Breast epithelium (tissue), 4 donors: Measurements from ENCODE around the gene JMJD1C. TPM values are rescaled to one million over a fixed set of nuclear protein-coding genes. Genes with fewer than 3 reads are reported as not detected.
"Not testable (repeated sequence)": the region's sequence is repeated elsewhere in the genome, so short reads cannot be mapped to it uniquely, and the experiment has no call there.

Experiments
- DNase-seq, 2 donors: peaks; one replicate each; pipeline ENCODE4 v3.0.0-alpha.2; 2019; ENCODE audit warnings: low spot score in 2 of 2
- H3K27ac ChIP-seq, 2 donors: fragments of 200-600 bp; sonication (generic) in 1 of 2; one replicate each; pipeline ENCODE4 v1.5.1; 2016 to 2019; ENCODE audit warnings: mild to moderate bottlenecking in 1 of 2
- H3K27me3 ChIP-seq, 2 donors: fragments of 200-600 bp; sonication (generic) in 1 of 2; one replicate each; pipeline versions ENCODE4 v1.5.1 to v1.6.0; 2017 to 2019; ENCODE audit warnings: control low read depth in 1 of 2, mild to moderate bottlenecking in 1 of 2
- H3K36me3 ChIP-seq: fragments of 200-600 bp; one replicate; pipeline ENCODE4 v1.5.1; 2019
- H3K4me1 ChIP-seq, 2 donors: fragments of 200-600 bp; sonication (generic); one replicate each; pipeline ENCODE4 v1.5.1; 2016 to 2019; ENCODE audit warnings: control low read depth in 1 of 2
- H3K4me3 ChIP-seq, 3 donors: fragments of 200-600 bp; sonication (generic); 1 replicate in 2 of 3; 2 replicates in 1 of 3; pipeline ENCODE4 v1.5.1; 2016 to 2019; ENCODE audit warnings: mild to moderate bottlenecking in 3 of 3, moderate library complexity in 2 of 3
- H3K9me3 ChIP-seq, 2 donors: fragments of 200-600 bp; sonication (generic) in 1 of 2; one replicate each; pipeline ENCODE4 v1.5.1; 2016 to 2019; ENCODE audit warnings: control low read depth in 1 of 2
- CTCF ChIP-seq, 3 donors: fragments of 450-650 bp; IDR thresholded peaks; one replicate each; pipeline ENCODE4 v1.5.1; 2016 to 2017; ENCODE audit warnings: antibody characterized with exemption in 3 of 3, mild to moderate bottlenecking in 3 of 3, moderate library complexity in 3 of 3
- POLR2A ChIP-seq: fragments of 450-650 bp; IDR thresholded peaks from one replicate; pipeline ENCODE4 v1.6.1; 2016; ENCODE audit warnings: antibody characterized with exemption, mild to moderate bottlenecking, moderate library complexity
- POLR2AphosphoS5 ChIP-seq, 3 donors: sonication (generic); formaldehyde crosslinking; IDR thresholded peaks; one replicate each; pipeline ENCODE4 v1.6.1; 2017; ENCODE audit warnings: antibody characterized with exemption in 3 of 3
- intact Hi-C: fragments of 100-400 bp; cut with DNase I; formaldehyde crosslinking; loops from one replicate; pipeline ENCODE4 v1.15.1; 2023; ENCODE audit warnings: low total_unique reads
- total RNA-seq, 3 donors: library from RNA; depleted of rRNA; stranded (reverse); fragments of >200 nt; gene quantifications; one replicate each; pipeline ENCODE4 v1.1.0, GENCODE V29; 2016

The JMJD1C gene
- total RNA-seq, 3 donors from 2014 or later = 134 to 327 (median 162) TPM

- no peak for DNase-seq
- intact Hi-C loops = no loop called here
- TF ChIP-seq POLR2AphosphoS5 (IDR thresholded peaks at IDR 0.05) = no peak
- TF ChIP-seq POLR2A = no peak
- no peak for TF ChIP-seq CTCF (IDR thresholded peaks at IDR 0.05)
- Histone ChIP-seq H3K9me3 (no peaks in the 10 kb centered on the region), H3K27ac (peak overlapping the region; percentile 51 to 68), H3K36me3 (no peaks in the 10 kb centered on the region), H3K27me3 (no peaks in the 10 kb centered on the region), H3K4me1 (peaks cover 0 to 15% of the 10 kb centered on the region in 2 donors), H3K4me3 (no peak overlapping the region)
Observed at GRCh38 chr10:63504145-63504881, 38.5 kb upstream of the JMJD1C start.

GRCh38 chr10:63503395-63503794 lies 37.6 kb upstream of the JMJD1C start:
- H3K4me1 ChIP-seq = peaks cover 0 to 15% of the 10 kb centered on the region in 2 donors
- no peak for DNase-seq
- H3K4me3 ChIP-seq = no peak overlapping the region
- H3K36me3 ChIP-seq = no peaks in the 10 kb centered on the region
- H3K9me3 ChIP-seq = no peaks in the 10 kb centered on the region
- peak overlapping the region; percentile 51 to 68 for H3K27ac ChIP-seq
- intact Hi-C loops = no loop called here
- H3K27me3 ChIP-seq = no peaks in the 10 kb centered on the region
- TF ChIP-seq CTCF (IDR thresholded peaks at IDR 0.05) (no peak), POLR2A (no peak), POLR2AphosphoS5 (IDR thresholded peaks at IDR 0.05) (no peak)

- DNase-seq = no peak
- Histone ChIP-seq H3K27ac (peak overlapping the region in 1 of 2 donors; percentile 68), H3K36me3 (no peaks in the 10 kb centered on the region), H3K27me3 (no peaks in the 10 kb centered on the region), H3K4me3 (no peak overlapping the region), H3K9me3 (no peaks in the 10 kb centered on the region), H3K4me1 (peaks cover 0 to 15% of the 10 kb centered on the region in 2 donors)
- no peak for TF ChIP-seq POLR2A
- TF ChIP-seq CTCF (IDR thresholded peaks at IDR 0.05) = no peak
- intact Hi-C loops = no loop called here
Observed at GRCh38 chr10:63502832-63503231, 37.1 kb upstream of the JMJD1C start.

GRCh38 chr10:63501954-63502353 lies 36.2 kb upstream of the JMJD1C start:
- Histone ChIP-seq H3K4me3 (no peak overlapping the region), H3K4me1 (peaks cover 0 to 15% of the 10 kb centered on the region in 2 donors), H3K36me3 (no peaks in the 10 kb centered on the region), H3K27ac (peak overlapping the region in 1 of 2 donors; percentile 42), H3K9me3 (no peaks in the 10 kb centered on the region), H3K27me3 (no peaks in the 10 kb centered on the region)
- DNase-seq = no peak
- no peak for TF ChIP-seq POLR2AphosphoS5 (IDR thresholded peaks at IDR 0.05)
- no peak for TF ChIP-seq CTCF (IDR thresholded peaks at IDR 0.05)
- no peak for TF ChIP-seq POLR2A
- intact Hi-C loops = no loop called here

- peaks cover 0 to 15% of the 10 kb centered on the region in 2 donors for H3K4me1 ChIP-seq
- DNase-seq, H3K27me3 ChIP-seq, H3K36me3 ChIP-seq, H3K4me3 ChIP-seq, intact Hi-C loops, H3K27ac ChIP-seq, H3K9me3 ChIP-seq: not testable (repeated sequence)
Observed at GRCh38 chr10:63500551-63500950, 34.8 kb upstream of the JMJD1C start.
